ENCODE data around the gene EHBP1. TPM values are rescaled to one million over a fixed set of nuclear protein-coding genes. Genes with fewer than 3 reads are reported as not detected.

EHBP1 gene
- total RNA-seq, 1 experiment from 2014 or later: 32.1 TPM

GRCh38 chr2:63029058-63029457 is 323.5 kb downstream of the EHBP1 start:
- CTCF ChIA-PET: no interaction called here
- no peaks in the 10 kb centered on the region for H3K27me3 ChIP-seq (replicated peaks; ENCODE audit: insufficient read depth, low read depth, low read length, poor library complexity)
- no peak for DNase-seq (ENCODE audit: low spot score)
- BruUV-seq (replicated peaks): no TSS peak
- no peaks in the 10 kb centered on the region for H3K36me3 ChIP-seq (ENCODE audit: insufficient read depth, low read length, poor library complexity, severe bottlenecking)
- TF ChIP-seq EZH2 (IDR thresholded peaks at IDR 0.05; ENCODE audit: borderline replicate concordance, low read depth, low read length, poor library complexity, severe bottlenecking) (no peak), CTCF (conservative IDR thresholded peaks at IDR 0.05; ENCODE audit: low read depth, low read length) (no peak)
- H3K27ac ChIP-seq (ENCODE audit: low read depth, low read length, poor library complexity, severe bottlenecking): no peak overlapping the region
- H3K9me3 ChIP-seq (ENCODE audit: low read depth, low read length, poor library complexity, severe bottlenecking): no peaks in the 10 kb centered on the region
- no peak overlapping the region for H3K4me3 ChIP-seq (ENCODE audit: low read depth, low read length, poor library complexity, severe bottlenecking)
- POLR2A ChIA-PET (ENCODE audit: low non-redundant PET): no interaction called here
- intact Hi-C loops (cut with micrococcal nuclease; ENCODE audit: unreplicated experiment): loop anchor here (10.0 kb wide), 1 partner anchor 564 kb away; no protein-coding TSS in a partner anchor
- peaks cover 3% of the 10 kb centered on the region for H3K4me1 ChIP-seq (ENCODE audit: insufficient read depth, low read length, poor library complexity, severe bottlenecking)

GRCh38 chr2:63034526-63034925 is 329.0 kb downstream of the EHBP1 start:
- Histone ChIP-seq H3K27me3 (replicated peaks; ENCODE audit: insufficient read depth, low read depth, low read length, poor library complexity) (no peaks in the 10 kb centered on the region), H3K4me1 (ENCODE audit: insufficient read depth, low read length, poor library complexity, severe bottlenecking) (peaks cover 22% of the 10 kb centered on the region), H3K27ac (ENCODE audit: low read depth, low read length, poor library complexity, severe bottlenecking) (no peak overlapping the region), H3K4me3 (ENCODE audit: low read depth, low read length, poor library complexity, severe bottlenecking) (peak overlapping the region; percentile 10), H3K36me3 (ENCODE audit: insufficient read depth, low read length, poor library complexity, severe bottlenecking) (no peaks in the 10 kb centered on the region), H3K9me3 (ENCODE audit: low read depth, low read length, poor library complexity, severe bottlenecking) (no peaks in the 10 kb centered on the region)
- no TSS peak for BruUV-seq (replicated peaks)
- intact Hi-C loops (cut with micrococcal nuclease; ENCODE audit: unreplicated experiment): no loop called here
- no peak for TF ChIP-seq EZH2 (IDR thresholded peaks at IDR 0.05; ENCODE audit: borderline replicate concordance, low read depth, low read length, poor library complexity, severe bottlenecking)
- ChIA-PET POLR2A (ENCODE audit: low non-redundant PET) (no interaction called here), CTCF (no interaction called here)
- DNase-seq (ENCODE audit: low spot score): peak; percentile 73

GRCh38 chr2:63035169-63035568 is 329.7 kb downstream of the EHBP1 start:
- H3K27me3 ChIP-seq (replicated peaks; ENCODE audit: insufficient read depth, low read depth, low read length, poor library complexity): no peaks in the 10 kb centered on the region
- peaks cover 22% of the 10 kb centered on the region for H3K4me1 ChIP-seq (ENCODE audit: insufficient read depth, low read length, poor library complexity, severe bottlenecking)
- TF ChIP-seq EZH2 (IDR thresholded peaks at IDR 0.05; ENCODE audit: borderline replicate concordance, low read depth, low read length, poor library complexity, severe bottlenecking) (no peak), CTCF (conservative IDR thresholded peaks at IDR 0.05; ENCODE audit: low read depth, low read length) (no peak)
- peak; percentile 40 for DNase-seq (ENCODE audit: low spot score)
- H3K4me3 ChIP-seq (ENCODE audit: low read depth, low read length, poor library complexity, severe bottlenecking): no peak overlapping the region
- no peaks in the 10 kb centered on the region for H3K36me3 ChIP-seq (ENCODE audit: insufficient read depth, low read length, poor library complexity, severe bottlenecking)
- POLR2A ChIA-PET (ENCODE audit: low non-redundant PET): no interaction called here
- H3K9me3 ChIP-seq (ENCODE audit: low read depth, low read length, poor library complexity, severe bottlenecking): no peaks in the 10 kb centered on the region
- no peak overlapping the region for H3K27ac ChIP-seq (ENCODE audit: low read depth, low read length, poor library complexity, severe bottlenecking)
- CTCF ChIA-PET: no interaction called here
- intact Hi-C loops (cut with micrococcal nuclease; ENCODE audit: unreplicated experiment): no loop called here
- BruUV-seq (replicated peaks): no TSS peak

GRCh38 chr2:63035660-63036059 is 330.1 kb downstream of the EHBP1 start:
- no peaks in the 10 kb centered on the region for H3K36me3 ChIP-seq (ENCODE audit: insufficient read depth, low read length, poor library complexity, severe bottlenecking)
- peak; percentile 39 for DNase-seq (ENCODE audit: low spot score)
- ChIA-PET CTCF (no interaction called here), POLR2A (ENCODE audit: low non-redundant PET) (no interaction called here)
- H3K4me1 ChIP-seq (ENCODE audit: insufficient read depth, low read length, poor library complexity, severe bottlenecking): peaks cover 22% of the 10 kb centered on the region
- no peak for TF ChIP-seq EZH2 (IDR thresholded peaks at IDR 0.05; ENCODE audit: borderline replicate concordance, low read depth, low read length, poor library complexity, severe bottlenecking)
- no peak for TF ChIP-seq CTCF (conservative IDR thresholded peaks at IDR 0.05; ENCODE audit: low read depth, low read length)
- intact Hi-C loops (cut with micrococcal nuclease; ENCODE audit: unreplicated experiment): no loop called here
- H3K4me3 ChIP-seq (ENCODE audit: low read depth, low read length, poor library complexity, severe bottlenecking): no peak overlapping the region
- BruUV-seq (replicated peaks): no TSS peak
- H3K27me3 ChIP-seq (replicated peaks; ENCODE audit: insufficient read depth, low read depth, low read length, poor library complexity): no peaks in the 10 kb centered on the region
- no peak overlapping the region for H3K27ac ChIP-seq (ENCODE audit: low read depth, low read length, poor library complexity, severe bottlenecking)
- H3K9me3 ChIP-seq (ENCODE audit: low read depth, low read length, poor library complexity, severe bottlenecking): no peaks in the 10 kb centered on the region
